T-helper 1 cell treated with Interleukin-12 subunit alpha and Interleukin-12 subunit beta and Interleukin-4 antibody, amounts not matched to agents 30 ng/mL and 1 ng/mL, for 36 hours (primary cell): ENCODE measurements around the gene MYLK3. TPM values are rescaled to one million over a fixed set of nuclear protein-coding genes. Genes with fewer than 3 reads are reported as not detected.

Experiments
- intact Hi-C: fragments of 100-400 bp; cut with micrococcal nuclease; formaldehyde crosslinking; loops from one replicate; pipeline ENCODE4 v1.15.1; 2024
- total RNA-seq: library from RNA; stranded (reverse); gene quantifications from 2 replicates; pipeline ENCODE4 v1.2.3, GENCODE V29; 2022

The MYLK3 gene
- total RNA-seq, 1 donor from 2014 or later: 0.22 TPM

DNA sequence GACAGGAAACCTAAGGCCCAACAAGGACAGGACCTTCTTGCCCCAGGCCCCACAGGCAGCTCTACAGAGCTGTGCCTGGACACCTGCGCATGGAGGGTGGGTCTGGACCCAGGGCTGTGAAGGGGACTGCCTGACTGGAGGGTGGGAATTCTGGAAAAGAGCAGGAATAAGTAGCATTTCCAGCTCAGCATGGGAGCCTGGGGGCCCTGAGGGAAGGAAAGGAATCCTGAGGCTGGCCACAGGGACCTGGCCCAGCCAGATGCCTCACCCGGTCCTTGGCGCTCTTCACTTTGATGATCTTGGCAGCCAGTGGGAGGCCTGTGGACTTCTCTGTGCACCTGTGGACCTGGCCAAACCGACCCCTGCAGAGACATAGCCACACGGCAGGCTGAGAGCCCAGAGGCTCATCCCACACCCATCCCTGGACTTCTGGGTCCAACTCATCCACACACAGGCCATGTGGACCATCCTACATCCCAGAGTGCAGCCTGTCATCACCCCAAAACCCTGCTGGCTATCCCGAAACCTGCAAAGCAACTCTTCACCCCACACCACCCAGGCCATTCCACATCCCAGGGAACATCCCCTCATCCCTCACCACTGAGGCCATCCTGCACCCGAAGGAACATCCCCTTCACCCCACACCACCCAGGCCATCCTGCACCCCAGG lies 18.7 kb downstream of the MYLK3 start:
- intact Hi-C loops: no loop called here

DNA sequence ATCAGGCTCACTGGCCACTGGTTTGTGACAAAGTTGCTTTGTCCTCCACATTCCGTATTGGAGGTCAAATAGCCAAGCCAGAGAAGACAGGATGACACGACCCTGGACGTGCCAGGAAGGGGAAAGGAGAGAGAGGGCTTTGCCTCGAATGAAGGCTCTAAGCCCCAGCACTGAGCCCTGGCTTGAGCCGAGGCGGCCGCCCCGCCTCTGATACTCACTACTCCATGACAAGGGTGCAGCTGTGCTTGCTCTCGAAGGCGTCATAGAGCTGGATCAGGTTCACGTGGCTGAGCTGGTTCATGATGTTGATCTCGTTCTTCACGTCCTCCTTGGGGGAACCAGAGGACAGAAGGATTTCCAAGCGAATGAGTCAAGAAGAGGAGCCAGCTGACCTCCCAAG lies 19.3 kb downstream of the MYLK3 start:
- intact Hi-C loops: no loop called here

DNA sequence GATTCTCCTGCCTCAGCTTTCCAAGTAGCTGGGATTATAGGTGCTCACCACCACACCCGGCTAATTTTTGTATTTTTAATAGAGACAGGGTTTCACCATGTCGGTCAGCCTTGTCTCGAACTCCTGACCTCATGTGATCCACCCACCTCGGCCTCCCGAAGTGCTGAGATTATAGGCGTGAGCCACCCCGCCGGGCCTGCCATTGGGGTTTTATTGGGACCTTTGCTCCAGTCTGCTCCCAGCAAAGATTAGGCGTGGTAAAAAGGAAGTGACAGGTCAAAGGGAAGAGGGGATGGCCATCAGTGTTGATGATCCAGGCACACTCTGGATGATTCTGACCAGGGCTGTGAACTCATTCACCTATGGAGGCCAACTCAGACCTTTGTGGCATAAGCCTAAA lies 20.5 kb downstream of the MYLK3 start:
- intact Hi-C loops: no loop called here

DNA sequence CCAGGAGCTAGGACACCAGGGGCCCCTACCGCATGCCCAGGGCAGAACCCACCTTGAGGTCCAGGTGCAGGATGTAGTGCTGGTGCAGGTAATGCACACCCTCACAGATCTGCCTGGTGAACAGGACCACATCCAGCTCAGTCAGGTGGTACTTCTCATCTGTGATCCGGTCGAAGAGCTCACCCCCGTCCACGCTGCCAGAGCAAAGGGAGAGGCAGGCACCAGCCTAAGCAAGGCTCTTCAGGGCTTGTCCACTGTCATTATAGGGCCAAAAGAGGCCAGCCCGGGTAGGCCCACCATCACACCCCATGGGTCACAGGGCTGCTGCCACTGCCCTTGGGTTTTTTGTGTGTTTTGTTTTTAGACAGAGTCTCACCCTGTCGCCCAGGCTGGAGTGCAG lies 21.0 kb downstream of the MYLK3 start:
- intact Hi-C loops: no loop called here

DNA sequence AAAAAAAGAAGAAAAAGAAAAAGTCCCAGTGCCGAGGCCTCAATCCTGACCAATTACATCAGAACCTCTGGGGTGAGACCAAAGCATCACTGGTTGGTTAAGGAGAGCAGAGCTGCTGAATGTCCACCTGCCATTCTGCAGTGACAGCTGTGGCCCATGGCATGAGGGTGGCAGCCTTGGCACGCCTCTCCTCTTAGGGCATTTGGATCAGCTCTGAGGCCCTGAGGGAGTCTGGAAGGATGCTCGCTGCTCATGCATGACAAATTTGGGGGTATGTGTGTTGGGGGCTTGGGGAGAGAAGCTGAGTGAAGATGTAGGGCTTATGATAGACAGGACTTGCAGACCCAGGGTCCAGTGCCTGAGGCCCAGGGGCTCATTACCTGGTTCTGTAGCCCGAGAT lies 26.3 kb downstream of the MYLK3 start:
- intact Hi-C loops: no loop called here

DNA sequence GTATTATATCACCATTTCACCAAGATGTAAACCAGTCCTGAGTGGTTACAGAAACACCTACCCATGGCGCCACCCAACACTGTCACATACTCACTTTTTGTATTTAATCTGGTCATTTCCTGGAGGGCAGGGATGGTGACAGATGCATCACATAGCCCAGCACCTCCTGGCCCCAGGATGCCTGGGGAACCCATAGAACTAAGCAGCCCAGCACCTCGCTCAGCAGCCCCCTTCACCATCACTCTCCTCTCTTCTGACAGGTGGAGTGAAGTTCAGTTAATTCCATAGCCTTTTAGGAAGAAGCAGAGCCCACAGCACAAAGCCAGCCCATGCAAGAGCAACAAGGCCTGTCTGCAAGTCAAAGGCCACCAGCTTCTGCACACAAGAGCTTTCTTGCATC lies 27.5 kb downstream of the MYLK3 start:
- intact Hi-C loops: no loop called here

DNA sequence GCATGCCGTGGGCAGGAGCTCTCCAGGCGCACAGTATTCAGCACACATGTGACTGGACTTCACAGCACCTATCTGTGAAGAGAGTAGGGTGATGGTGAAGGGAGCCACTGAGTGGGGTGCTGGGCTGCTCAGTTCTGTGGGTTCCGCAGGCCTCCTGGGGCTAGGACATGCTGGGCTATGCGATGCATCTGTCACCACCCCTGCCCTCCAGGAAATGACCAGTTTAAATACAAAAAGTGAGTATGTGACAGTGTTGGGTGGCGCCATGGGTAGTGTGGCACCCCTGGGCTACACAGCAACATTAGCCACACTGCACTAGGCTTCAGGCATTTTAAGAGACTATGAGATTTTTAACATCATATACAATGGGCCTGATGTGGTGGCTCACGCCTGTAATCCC lies 28.6 kb downstream of the MYLK3 start:
- intact Hi-C loops: no loop called here

DNA sequence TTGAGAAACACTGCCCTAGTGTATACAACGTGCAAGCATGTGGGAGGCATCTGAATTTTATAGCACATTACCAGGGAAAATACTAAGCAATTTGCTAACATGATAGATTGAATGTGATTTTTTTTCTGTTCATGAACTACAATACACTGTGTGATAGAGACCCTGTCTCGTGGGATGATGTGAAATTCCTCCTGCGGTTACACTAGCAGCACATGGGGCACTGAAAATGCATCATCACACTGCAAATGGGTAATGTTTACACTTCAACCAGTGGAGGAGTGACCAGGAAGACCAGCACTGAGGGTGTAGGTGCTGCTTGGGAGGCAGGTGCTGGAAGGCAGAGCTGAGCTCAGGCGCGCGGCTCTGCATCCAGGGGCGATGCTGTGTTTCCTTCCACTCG lies 29.9 kb downstream of the MYLK3 start:
- intact Hi-C loops: no loop called here

DNA sequence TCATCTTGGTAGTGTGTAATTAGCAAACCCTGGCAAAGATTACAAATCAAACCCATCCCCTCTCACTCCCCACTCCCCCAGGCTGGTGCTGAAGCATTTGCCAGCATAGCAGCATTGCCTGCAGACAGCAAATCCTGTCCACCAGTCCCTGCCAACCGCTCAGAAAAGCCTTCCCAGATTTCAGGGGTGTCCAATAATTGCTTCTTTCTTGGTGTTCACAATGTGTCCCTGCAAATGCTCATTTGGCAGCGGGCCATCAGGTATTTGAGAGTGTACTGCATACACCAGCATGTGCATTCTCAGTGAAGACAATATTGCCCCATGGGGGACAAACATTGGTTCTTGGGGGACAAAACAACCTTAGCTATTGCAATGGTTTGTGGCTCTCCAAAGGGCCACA lies 30.5 kb downstream of the MYLK3 start:
- intact Hi-C loops: no loop called here

DNA sequence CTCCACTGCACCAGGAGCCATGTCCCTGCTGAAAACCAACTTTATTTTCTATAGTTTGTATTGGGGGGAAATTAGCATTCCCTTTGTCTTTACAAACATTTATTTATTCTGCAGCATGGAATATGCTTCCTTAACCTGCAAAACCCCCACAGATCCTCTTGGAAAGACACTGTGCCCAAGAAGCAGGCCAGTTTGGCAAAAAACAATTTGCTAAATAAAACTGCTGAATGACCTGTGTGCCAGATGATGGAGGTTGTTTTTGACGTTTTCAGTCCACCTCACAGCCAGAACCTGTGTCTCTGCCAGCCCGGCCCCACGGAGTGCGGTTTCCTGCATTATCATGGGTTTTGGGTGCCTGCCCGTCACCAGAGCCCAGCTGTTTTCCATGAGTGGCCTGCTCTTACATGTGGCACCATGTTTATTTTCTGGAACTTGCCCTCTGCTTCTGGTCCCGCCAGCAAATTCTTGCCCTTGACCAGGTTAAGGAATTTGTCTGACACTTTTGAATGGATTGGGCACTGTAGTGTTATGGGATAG lies 32.3 kb downstream of the MYLK3 start:
- intact Hi-C loops: no loop called here

DNA sequence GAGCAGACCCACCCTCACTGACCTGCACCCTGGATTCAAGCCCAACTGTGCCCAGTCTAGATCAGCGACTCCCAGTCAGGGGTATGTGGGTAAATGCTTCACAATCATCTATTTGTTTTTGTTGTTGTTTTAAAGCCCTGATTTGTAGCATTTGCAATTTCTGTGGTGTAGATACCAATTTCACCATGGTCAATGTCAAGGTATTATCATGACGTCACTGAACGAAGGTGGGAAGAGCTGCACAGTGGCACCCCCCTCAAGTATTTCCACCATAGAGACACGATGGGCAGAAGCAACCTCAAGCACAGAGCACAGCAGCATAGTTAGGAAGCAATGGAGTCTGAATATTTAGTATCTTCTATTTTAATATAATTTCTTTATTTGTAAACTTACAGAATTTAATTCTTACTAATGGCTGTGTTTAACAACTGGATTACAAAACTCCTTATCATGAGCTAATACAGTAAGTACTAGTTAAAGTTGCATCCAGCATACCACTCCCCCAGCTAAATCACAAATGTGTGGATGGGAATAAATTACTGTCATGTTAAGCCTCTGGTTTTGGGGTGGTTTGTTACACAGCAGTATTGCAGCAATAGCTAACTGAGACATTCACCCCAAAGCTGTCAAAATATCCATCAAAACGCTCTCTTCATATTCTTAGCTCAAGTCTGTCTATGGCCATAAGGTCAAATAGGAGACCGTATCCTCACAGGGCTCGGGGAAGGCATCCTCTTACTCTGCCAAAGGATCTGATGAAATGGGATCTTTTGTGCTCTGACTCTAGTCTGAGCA lies 33.1 kb downstream of the MYLK3 start:
- intact Hi-C loops: no loop called here

DNA sequence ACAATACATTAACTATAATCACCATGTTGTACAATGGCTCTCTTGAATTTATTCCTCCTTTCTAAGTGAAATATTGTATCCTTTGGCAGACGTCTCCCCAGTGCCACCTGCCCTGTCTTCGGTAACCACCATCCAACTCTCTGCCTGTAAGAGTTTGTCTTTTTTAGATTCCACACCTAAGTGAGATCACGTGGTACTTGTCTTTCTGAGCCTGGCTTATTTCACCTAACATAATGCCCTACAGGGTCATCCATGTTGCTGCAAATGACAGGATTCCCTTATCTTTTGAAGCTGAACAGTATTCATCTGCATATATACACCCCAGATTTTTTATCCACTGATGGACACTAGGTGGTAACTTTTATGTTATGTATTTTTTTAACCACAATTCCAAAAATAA lies 34.5 kb downstream of the MYLK3 start:
- intact Hi-C loops: no loop called here

DNA sequence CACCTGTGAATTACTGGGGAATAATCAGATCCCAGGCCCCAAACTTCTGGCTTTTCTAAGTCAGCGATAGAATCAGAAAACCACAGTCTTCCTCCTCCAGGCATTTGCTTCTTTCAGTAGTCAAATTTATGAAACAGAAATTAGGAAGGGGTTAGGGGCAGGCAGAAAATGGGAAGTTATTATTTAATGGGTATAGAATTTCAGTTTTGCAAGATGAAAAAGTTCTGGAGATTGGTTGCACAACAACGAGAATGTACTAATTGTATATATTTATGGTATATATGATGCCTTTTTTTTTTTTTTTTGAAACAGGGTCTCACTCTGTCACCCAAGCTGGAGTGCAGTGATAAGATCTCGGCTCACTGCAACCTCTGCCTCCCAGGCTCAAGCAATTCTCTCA lies 35.2 kb downstream of the MYLK3 start:
- intact Hi-C loops: no loop called here

DNA sequence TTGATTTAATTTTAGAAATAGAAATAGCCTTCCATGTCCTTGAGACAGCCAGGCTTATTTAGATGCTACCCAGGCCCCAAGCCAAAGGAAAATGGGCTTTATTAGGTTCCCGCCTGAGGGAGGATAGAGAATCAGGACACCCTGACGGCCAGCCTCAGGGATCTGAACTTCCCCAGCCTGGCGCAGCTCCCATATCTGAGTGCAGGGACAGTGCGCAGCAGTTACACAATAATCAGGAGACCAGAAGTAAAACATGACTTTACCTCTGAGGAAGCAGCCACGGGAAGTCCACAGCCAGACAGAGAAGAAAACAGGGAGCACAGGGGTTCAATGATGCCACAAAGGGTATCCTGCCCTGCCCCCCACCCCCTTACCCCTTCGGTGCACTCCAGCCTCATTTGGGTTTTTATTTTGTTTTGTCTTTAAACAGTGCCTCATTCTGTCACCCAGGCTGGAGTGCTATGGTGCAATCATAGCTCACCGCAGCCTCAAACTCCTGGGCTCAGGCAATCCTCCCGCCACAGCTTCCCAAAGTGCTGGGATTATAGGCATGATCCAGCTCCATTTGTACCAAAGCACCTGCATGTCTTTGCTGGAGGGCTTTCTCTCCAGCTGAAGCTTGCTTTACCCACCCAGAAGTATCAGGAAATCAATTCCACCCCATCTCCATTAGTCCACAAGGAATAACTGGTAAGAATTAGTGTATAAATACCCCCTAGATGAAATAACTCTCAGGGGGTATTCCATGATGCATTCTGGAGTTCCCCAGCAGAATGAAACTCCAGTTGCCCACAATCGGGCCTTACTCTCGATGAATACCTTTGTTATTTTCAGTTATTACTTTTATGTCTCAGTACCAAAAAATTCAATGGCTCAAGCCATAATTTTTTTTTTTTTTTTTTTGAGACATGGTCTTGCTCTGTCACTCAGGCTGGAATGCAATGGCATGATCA lies 36.8 kb downstream of the MYLK3 start:
- intact Hi-C loops: no loop called here

DNA sequence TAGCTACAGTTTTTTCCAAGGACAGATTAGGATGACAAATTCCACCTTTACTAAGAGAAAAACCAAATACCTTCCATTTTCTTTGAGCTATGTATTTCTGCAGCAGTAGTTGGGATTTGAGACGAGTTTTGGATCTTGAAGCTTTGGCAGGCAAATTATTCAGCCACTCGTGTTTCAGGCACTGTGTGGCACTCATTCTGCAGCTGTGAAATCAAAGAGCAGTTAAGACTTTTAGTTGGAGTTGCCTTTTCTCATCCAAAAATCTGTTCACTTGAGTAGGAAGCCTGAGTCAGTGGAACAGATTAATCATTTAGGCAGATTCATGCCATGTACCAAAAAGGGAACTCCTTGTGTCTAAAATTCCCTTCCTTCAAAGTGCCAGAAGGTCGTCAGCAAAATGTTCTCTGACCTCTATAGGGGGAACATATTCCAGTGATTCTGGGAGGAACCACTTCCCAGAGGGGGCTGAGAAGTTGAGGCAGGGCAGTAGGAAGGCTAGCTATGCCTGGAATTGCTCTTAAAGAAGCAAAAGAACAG lies 38.6 kb downstream of the MYLK3 start:
- intact Hi-C loops: no loop called here

DNA sequence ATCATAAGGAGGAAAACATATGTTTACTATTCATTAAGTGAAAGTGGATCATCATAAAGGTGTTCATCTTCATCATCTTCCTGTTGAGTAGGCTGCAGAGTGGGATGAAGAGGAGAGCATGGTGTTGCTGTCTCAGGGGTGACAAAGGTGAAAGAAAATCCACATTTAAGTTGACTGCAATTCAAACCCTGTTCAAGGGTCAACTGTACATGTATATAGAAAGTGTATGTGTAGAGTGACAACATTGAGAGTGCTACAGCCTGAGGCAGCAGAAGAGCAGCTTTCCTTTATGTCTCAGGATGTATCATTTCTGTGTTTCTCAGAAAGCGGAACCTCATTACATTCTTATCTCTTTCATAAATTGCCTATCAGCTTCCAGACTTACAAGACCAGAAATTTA lies 41.5 kb downstream of the MYLK3 start:
- intact Hi-C loops: no loop called here

DNA sequence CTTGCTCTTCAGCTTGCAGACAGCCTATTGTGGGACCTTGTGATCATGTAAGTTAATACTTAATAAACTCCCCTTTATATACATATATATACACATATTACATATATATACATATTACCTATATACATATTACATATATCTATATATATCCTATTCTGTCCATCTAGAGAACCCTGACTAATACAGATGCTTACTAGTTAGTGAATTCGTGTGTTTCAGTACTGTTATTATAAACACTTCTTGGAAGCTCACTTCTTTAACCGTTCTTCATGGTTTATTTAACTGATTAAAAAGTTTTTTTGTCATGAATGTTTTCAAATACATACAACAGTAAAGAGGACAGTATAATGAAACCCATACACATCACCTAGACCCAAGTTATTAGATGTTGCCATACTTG lies 46.1 kb downstream of the MYLK3 start:
- intact Hi-C loops: no loop called here

DNA sequence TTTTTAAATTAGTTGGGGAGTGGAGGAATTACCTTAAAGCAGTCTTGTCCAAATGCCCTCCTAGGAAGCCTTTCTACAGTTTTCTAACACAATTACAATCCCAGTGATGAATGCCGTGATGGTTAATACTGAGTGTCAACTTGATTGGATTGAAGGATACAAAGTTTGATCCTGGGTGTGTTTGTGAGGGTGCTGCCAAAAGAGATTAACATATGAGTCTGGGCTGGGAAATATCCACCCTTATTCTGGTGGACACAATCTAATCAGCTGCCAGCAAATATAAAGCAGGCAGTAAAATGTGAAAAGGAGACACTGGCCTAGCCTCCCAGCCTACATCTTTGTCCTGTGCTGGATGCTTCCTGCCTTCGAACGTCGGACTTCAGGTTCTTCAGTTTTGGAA lies 46.5 kb downstream of the MYLK3 start:
- intact Hi-C loops: no loop called here

DNA sequence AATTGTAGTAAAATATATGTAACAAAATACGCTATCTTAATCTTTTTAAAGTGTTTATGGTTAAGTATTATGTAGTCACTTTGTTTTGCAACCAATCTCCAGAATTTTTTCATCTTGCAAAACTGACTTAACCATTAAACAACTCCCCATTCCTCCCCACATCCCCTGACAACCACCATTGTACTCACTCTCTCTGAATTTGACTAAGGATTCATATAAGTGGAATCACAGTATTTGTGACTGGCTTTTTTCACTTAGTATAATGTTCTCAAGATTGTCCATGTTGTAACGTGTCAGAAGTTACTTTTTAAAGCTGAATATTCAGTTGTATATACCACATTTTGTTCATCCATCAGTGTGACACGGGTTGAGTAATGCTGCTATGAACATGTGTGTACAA lies 48.1 kb downstream of the MYLK3 start:
- intact Hi-C loops: no loop called here

DNA sequence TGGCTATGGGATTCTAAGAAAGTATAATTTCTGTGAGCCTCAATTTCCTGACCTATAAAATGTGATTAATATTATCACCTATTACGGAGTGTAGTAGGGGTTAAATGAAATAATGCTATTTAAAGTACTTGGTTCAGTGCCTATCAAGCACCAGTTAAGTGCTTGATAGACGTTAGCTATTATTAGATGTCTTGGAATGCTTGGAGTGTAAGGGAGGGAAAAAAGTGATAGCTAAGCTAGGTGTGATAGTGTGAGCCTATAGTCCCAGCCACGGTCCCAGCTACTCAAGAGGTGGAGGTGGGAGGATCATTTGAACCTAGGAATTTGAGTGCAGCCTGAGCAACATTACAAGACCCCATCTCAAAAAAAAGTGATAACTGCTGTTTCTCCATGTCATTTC lies 51.2 kb downstream of the MYLK3 start:
- intact Hi-C loops: no loop called here

DNA sequence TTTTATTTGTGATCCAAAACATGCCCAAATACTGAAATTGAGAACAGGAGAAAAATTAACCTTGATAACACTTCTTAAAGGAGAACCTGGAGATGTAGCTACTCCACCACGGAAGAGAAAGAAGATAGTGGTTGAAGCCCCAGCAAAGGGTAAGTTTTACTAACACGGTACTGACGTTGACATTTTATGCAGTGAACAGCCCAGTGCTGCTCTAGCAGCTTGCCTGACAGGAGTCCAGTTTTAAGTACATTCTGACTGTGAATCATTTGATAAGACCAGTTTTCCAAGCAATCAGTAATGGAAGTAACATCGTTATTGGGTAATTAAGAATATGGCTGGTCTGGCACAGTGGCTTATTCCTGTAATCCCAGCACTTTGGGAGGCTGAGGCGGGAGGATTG lies 52.2 kb downstream of the MYLK3 start:
- intact Hi-C loops: no loop called here

DNA sequence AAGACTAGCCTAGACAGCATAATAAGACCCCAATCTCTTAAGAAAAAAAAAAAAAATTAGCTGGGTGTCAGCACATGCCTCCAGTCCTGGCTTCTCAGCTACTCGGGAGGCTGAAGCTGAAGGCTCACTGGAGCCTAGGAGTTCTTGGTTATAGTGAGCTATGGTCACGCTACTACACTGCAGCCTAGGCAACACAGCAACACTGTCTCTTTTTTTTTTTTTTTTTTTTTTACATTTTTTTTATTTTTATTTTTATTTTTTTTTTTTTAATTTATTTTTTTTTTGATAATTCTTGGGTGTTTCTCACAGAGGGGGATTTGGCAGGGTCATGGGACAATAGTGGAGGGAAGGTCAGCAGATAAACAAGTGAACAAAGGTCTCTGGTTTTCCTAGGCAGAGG lies 54.5 kb downstream of the MYLK3 start:
- intact Hi-C loops: no loop called here
